ENCODE results near the gene TTLL9. TPM values are rescaled to one million over a fixed set of nuclear protein-coding genes. Genes with fewer than 3 reads are reported as not detected.

Gene TTLL9
- total and polyA plus RNA-seq, 2 of the 13 experiments (the other 11 are each of a cell fraction or from before 2014, with no cell fraction given): not detected

GRCh38 chr20:31951530-31952453, 81.4 kb downstream of the TTLL9 start, which contains the start of gene PDRG1 (continued):
- TF ChIP-seq ZNF17 (CRISPR knock-in tag; IDR thresholded peaks at IDR 0.05) (no peak), ZNF574 (CRISPR knock-in tag; IDR thresholded peaks at IDR 0.05) (peak; percentile 92), SP140L (CRISPR knock-in tag; IDR thresholded peaks at IDR 0.05; ENCODE audit: borderline replicate concordance) (peak; percentile 79; the same call in 1 of the 2 replicates), ZNF569 (CRISPR knock-in tag; IDR thresholded peaks at IDR 0.05; ENCODE audit: borderline replicate concordance) (peak; percentile 78; the same call in 1 of the 2 replicates), ZBTB44 (CRISPR knock-in tag; IDR thresholded peaks at IDR 0.05) (no peak), SIN3A (IDR thresholded peaks at IDR 0.05; ENCODE audit: borderline replicate concordance, low read depth, low read length) (peak; percentile 67; the same call in 1 of the 2 replicates), ATF7-NPFF (CRISPR knock-in tag; IDR thresholded peaks at IDR 0.05; ENCODE audit: low read depth) (peak; percentile 84), ZNF564 (CRISPR knock-in tag; IDR thresholded peaks at IDR 0.05) (no peak), ZNF10 (CRISPR knock-in tag; IDR thresholded peaks at IDR 0.05; ENCODE audit: borderline replicate concordance, low read depth) (no peak), ATF7 (IDR thresholded peaks at IDR 0.05) (no peak), ATF7 (CRISPR knock-in tag; IDR thresholded peaks at IDR 0.05) (no peak), FOXA3 (CRISPR knock-in tag; IDR thresholded peaks at IDR 0.05) (peak; percentile 46; the same call in 1 of the 2 replicates), ZNF362 (CRISPR knock-in tag; IDR thresholded peaks at IDR 0.05; ENCODE audit: borderline replicate concordance) (no peak; the same call in 1 of the 2 replicates), HNRNPL (IDR thresholded peaks at IDR 0.05; ENCODE audit: low read depth, low read length) (0 out of 2 replicates have a peak, but pooled peaks have one; percentile 29), MXD1 (CRISPR knock-in tag; IDR thresholded peaks at IDR 0.05) (peak; percentile 95), ZNF605 (CRISPR knock-in tag; IDR thresholded peaks at IDR 0.05) (peak; percentile 87), GTF2F1 (IDR thresholded peaks at IDR 0.05; ENCODE audit: low read length) (0 out of 2 replicates have a peak, but pooled peaks have one; percentile 49), SNRNP70 (IDR thresholded peaks at IDR 0.05; ENCODE audit: low read depth, low read length) (no peak), PRPF4 (IDR thresholded peaks at IDR 0.05; ENCODE audit: low read depth, low read length, poor library complexity, severe bottlenecking) (no peak), TP53 (CRISPR knock-in tag; conservative IDR thresholded peaks at IDR 0.05) (peak; percentile 41; the same call in 1 of the 2 replicates), ZFX (CRISPR knock-in tag; IDR thresholded peaks at IDR 0.05; ENCODE audit: low read depth) (peak; percentile 96), ZNF776 (CRISPR knock-in tag; IDR thresholded peaks at IDR 0.05) (peak; percentile 38; the same call in 1 of the 2 replicates), ZNF644 (CRISPR knock-in tag; IDR thresholded peaks at IDR 0.05; ENCODE audit: low read depth) (no peak), FOSL2 (CRISPR knock-in tag; IDR thresholded peaks at IDR 0.05) (peak; percentile 62)

Data from HepG2 (cell line).